GM12878 (cell line): Measurements from ENCODE around the gene STEAP2. TPM values are rescaled to one million over a fixed set of nuclear protein-coding genes. Genes with fewer than 3 reads are reported as not detected.

Experiments used
- ATAC-seq: fragments of 200-7000 bp; cut with Tn5 transposase; 3 replicates; pipeline ENCODE4 v1.9.1; 2020; ENCODE audit warnings: mild to moderate bottlenecking, moderate library complexity
- BruUV-seq: library from RNA; stranded (reverse); fragments of 400-500 nt; replicated peaks from 2 replicates; lab custom pipeline; 2021; lab: Mats Ljungman, UMichigan
- CTCF ChIA-PET: fragments of 300-600 bp; sonication (Branson Sonifier 250); formaldehyde crosslinking; extraction: SDS; loops from one replicate; lab custom pipeline; 2021; ENCODE audit warnings: inconsistent platforms; lab: Yijun Ruan, JAX
- POLR2A ChIA-PET: fragments of 350-600 bp; formaldehyde crosslinking; extraction: SDS; loops from one replicate; lab custom pipeline; 2021; ENCODE audit warnings: inconsistent platforms; lab: Charles Lee
- RAD21 ChIA-PET: fragments of 300-600 bp; sonication (Branson Sonifier 250); formaldehyde crosslinking; loops from one replicate; lab custom pipeline; 2023; ENCODE audit warnings: antibody characterized with exemption; ENCODE audit not compliant: unreplicated experiment; lab: Charles Lee
- SMC1A ChIA-PET: fragments of 300-600 bp; sonication (Branson Sonifier 250); formaldehyde crosslinking; loops from one replicate; lab custom pipeline; 2023; ENCODE audit not compliant: unreplicated experiment, uncharacterized antibody; lab: Charles Lee
- DNase-seq: peaks from one replicate; pipeline ENCODE4 v3.0.0-alpha.2; 2011; ENCODE audit warnings: low read depth, low spot score
- FAIRE-seq: peaks from 3 replicates; lab custom pipeline; 2011; peaks lifted over from hg19 to GRCh38; lab: Jason Lieb, UNC
- H2AFZ ChIP-seq: 2 replicates; pipeline ENCODE4 v1.6.0; 2011; ENCODE audit warnings: low read depth, low read length, control low read depth; ENCODE audit not compliant: control insufficient read depth
- H3K27ac ChIP-seq: 2 replicates; pipeline ENCODE4 v1.5.1; 2011; ENCODE audit warnings: control low read depth; ENCODE audit not compliant: control insufficient read depth, insufficient read depth
- H3K27me3 ChIP-seq, 2 experiments: replicated peaks in 1 of 2; 2 replicates each; pipeline versions ENCODE4 v1.6.0 to v1.6.1; 2011; ENCODE audit warnings: low read length in 1 of 2; ENCODE audit not compliant: control insufficient read depth in 2 of 2, insufficient read depth in 2 of 2
- H3K36me3 ChIP-seq, 2 experiments: 2 replicates each; pipeline ENCODE4 v1.5.1; 2011; ENCODE audit warnings: low read length in 1 of 2; ENCODE audit not compliant: control insufficient read depth in 2 of 2, insufficient read depth in 2 of 2
- H3K4me1 ChIP-seq: 2 replicates; pipeline ENCODE4 v1.6.1; 2011; ENCODE audit warnings: mild to moderate bottlenecking, low read length, moderate library complexity, mixed read lengths; ENCODE audit not compliant: control insufficient read depth, insufficient read depth
- H3K4me2 ChIP-seq: 2 replicates; pipeline ENCODE4 v1.6.0; 2011; ENCODE audit warnings: control low read depth; ENCODE audit not compliant: control insufficient read depth, insufficient read depth
- H3K4me3 ChIP-seq: fragments of 200-600 bp; sonication (generic); 2 replicates; pipeline ENCODE4 v1.5.1; 2016
- H3K79me2 ChIP-seq: 2 replicates; pipeline ENCODE4 v1.6.0; 2011; ENCODE audit warnings: low read length; ENCODE audit not compliant: control insufficient read depth, insufficient read depth
- H3K9ac ChIP-seq: 2 replicates; pipeline ENCODE4 v1.8.0; 2011; ENCODE audit warnings: low read length, control low read depth, mixed read lengths; ENCODE audit not compliant: control insufficient read depth, insufficient read depth
- H3K9me3 ChIP-seq: replicated peaks from 3 replicates; pipeline ENCODE4 v1.5.1; 2011; ENCODE audit warnings: mild to moderate bottlenecking, low read length; ENCODE audit not compliant: control insufficient read depth, insufficient read depth
- H4K20me1 ChIP-seq: 2 replicates; pipeline ENCODE4 v1.6.0; 2011; ENCODE audit not compliant: control insufficient read depth, insufficient read depth
- NFYA ChIP-seq: IDR thresholded peaks from 2 replicates; pipeline ENCODE4 v1.6.1; 2011; ENCODE audit warnings: low read depth, mild to moderate bottlenecking, low read length, improper control_type of control experiment, borderline replicate concordance
- SREBF1 ChIP-seq: IDR thresholded peaks from 2 replicates; pipeline ENCODE4 v1.6.1; 2012; ENCODE audit warnings: mild to moderate bottlenecking, low read length
- SREBF2 ChIP-seq: IDR thresholded peaks from 2 replicates; pipeline ENCODE4 v1.6.1; 2012; ENCODE audit warnings: mild to moderate bottlenecking, low read length
- SUPT20H ChIP-seq: IDR thresholded peaks from 2 replicates; pipeline ENCODE4 v1.6.1; 2011; ENCODE audit warnings: low read depth, mild to moderate bottlenecking, low read length, moderate library complexity, borderline replicate concordance; ENCODE audit not compliant: control insufficient read depth
- WRNIP1 ChIP-seq: IDR thresholded peaks from 2 replicates; pipeline ENCODE4 v1.6.1; 2011; ENCODE audit warnings: low read depth, low read length, improper control_type of control experiment, borderline replicate concordance
- YBX1 ChIP-seq: fragments of 450-650 bp; IDR thresholded peaks from 2 replicates; pipeline ENCODE4 v1.6.1; 2016; ENCODE audit warnings: antibody characterized with exemption
- ZBED1 ChIP-seq: IDR thresholded peaks from 2 replicates; pipeline ENCODE4 v1.6.1; 2016; ENCODE audit warnings: borderline replicate concordance
- ZZZ3 ChIP-seq: IDR thresholded peaks from 2 replicates; pipeline ENCODE4 v1.6.1; 2011; ENCODE audit warnings: low read depth; ENCODE audit not compliant: control insufficient read depth, insufficient read length
- WGBS: methylation state at CpG from one replicate; pipeline ENCODE4 v1.1.6; 2016; ENCODE audit warnings: low lambda C conversion rate; ENCODE audit not compliant: insufficient replicate concordance, insufficient coverage; ENCODE audit errors: missing lambda C conversion rate; 5-methylcytosine and 5-hydroxymethylcytosine counted together
- in situ Hi-C: fragments of 300-500 bp; cut with MboI; formaldehyde crosslinking; loops from 9 replicates; pipeline ENCODE4 v1.14.3; 2018; ENCODE audit warnings: mixed read lengths
- intact Hi-C: fragments of 100-400 bp; cut with micrococcal nuclease; formaldehyde crosslinking; loops from one replicate; pipeline ENCODE4 v1.14.2; 2022; ENCODE audit not compliant: unreplicated experiment
- polyA plus RNA-seq, 11 experiments: library from polyadenylated mRNA; depleted of rRNA in 4 of 11; unstranded in 6 of 11; stranded (reverse) in 5 of 11; fragments of >200 nt; fragmentation: Nextera tagmentation in 4 of 11; fragmentation: Illumina TruSeq in 1 of 11; extraction: Ambion mirVana in 4 of 11; extraction: Trizol in 1 of 11; gene quantifications; 1 replicate in 1 of 11; 2 replicates in 10 of 11; pipeline versions ENCODE4 v1.2.1 to v1.2.3, GENCODE V29; 2011 to 2016; ENCODE audit warnings: inconsistent platforms in 2 of 11, missing spikeins in 2 of 11, low read depth in 1 of 11
- total RNA-seq, 4 experiments: library from RNA; depleted of rRNA in 3 of 4; stranded (reverse); fragments of >200 nt in 3 of 4; fragmentation: Illumina TruSeq in 1 of 4; extraction: Trizol in 1 of 4; gene quantifications; 2 replicates each; pipeline versions ENCODE4 v1.2.1 to v1.2.3, GENCODE V29; 2013 to 2021
- TF ChIP-seq, protein P1 (sequence below): fragments of 450-650 bp; IDR thresholded peaks from 2 replicates; pipeline ENCODE4 v1.6.1; 2017; ENCODE audit warnings: antibody characterized with exemption, mild to moderate bottlenecking, moderate library complexity
- TF ChIP-seq, protein P2 (sequence below): fragments of 450-650 bp; IDR thresholded peaks from 2 replicates; pipeline ENCODE4 v1.6.1; 2016; ENCODE audit warnings: mild to moderate bottlenecking
- TF ChIP-seq, protein P3 (sequence below): IDR thresholded peaks from 2 replicates; pipeline ENCODE4 v1.6.1; 2012; ENCODE audit warnings: low read depth, low read length, improper control_type of control experiment
- TF ChIP-seq, protein P4 (sequence below): fragments of 450-650 bp; IDR thresholded peaks from 2 replicates; pipeline ENCODE4 v1.6.1; 2014; ENCODE audit warnings: mild to moderate bottlenecking
- TF ChIP-seq, protein P5 (sequence below): fragments of 450-650 bp; IDR thresholded peaks from 2 replicates; pipeline ENCODE4 v1.6.1; 2018; ENCODE audit warnings: mild to moderate bottlenecking, low read depth, moderate library complexity; ENCODE audit not compliant: partially characterized antibody

The STEAP2 gene
- total and polyA plus RNA-seq, 10 of the 15 experiments (the other 5 are each of a cell fraction or from before 2014, with no cell fraction given): 0.64 to 17.6 (median 1.8) TPM

DNA sequence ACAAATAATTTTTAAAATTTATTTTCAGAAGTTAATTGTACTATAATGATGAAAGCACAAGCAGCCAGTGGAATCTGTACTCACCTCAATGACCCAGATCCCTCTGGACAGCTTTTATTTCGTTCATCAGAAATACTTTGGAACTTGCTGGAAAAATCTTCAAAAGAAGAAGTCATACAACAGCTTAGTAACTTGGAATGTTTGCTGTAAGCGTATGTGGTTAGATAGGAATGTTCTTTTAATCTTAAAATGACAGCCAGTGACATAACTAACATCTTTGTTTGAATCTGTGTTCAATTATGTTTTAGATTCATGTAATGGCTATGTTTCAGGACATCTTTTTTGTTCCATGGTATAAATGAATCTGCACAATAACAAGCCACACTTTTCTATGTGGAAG, 60.2 kb downstream of the STEAP2 start (continued):
- TF ChIP-seq, protein P1, sequence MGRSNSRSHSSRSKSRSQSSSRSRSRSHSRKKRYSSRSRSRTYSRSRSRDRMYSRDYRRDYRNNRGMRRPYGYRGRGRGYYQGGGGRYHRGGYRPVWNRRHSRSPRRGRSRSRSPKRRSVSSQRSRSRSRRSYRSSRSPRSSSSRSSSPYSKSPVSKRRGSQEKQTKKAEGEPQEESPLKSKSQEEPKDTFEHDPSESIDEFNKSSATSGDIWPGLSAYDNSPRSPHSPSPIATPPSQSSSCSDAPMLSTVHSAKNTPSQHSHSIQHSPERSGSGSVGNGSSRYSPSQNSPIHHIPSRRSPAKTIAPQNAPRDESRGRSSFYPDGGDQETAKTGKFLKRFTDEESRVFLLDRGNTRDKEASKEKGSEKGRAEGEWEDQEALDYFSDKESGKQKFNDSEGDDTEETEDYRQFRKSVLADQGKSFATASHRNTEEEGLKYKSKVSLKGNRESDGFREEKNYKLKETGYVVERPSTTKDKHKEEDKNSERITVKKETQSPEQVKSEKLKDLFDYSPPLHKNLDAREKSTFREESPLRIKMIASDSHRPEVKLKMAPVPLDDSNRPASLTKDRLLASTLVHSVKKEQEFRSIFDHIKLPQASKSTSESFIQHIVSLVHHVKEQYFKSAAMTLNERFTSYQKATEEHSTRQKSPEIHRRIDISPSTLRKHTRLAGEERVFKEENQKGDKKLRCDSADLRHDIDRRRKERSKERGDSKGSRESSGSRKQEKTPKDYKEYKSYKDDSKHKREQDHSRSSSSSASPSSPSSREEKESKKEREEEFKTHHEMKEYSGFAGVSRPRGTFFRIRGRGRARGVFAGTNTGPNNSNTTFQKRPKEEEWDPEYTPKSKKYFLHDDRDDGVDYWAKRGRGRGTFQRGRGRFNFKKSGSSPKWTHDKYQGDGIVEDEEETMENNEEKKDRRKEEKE: no peak
- TF ChIP-seq, protein P2, sequence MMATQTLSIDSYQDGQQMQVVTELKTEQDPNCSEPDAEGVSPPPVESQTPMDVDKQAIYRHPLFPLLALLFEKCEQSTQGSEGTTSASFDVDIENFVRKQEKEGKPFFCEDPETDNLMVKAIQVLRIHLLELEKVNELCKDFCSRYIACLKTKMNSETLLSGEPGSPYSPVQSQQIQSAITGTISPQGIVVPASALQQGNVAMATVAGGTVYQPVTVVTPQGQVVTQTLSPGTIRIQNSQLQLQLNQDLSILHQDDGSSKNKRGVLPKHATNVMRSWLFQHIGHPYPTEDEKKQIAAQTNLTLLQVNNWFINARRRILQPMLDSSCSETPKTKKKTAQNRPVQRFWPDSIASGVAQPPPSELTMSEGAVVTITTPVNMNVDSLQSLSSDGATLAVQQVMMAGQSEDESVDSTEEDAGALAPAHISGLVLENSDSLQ: no peak
- no peak for TF ChIP-seq ZZZ3
- TF ChIP-seq, protein P3, sequence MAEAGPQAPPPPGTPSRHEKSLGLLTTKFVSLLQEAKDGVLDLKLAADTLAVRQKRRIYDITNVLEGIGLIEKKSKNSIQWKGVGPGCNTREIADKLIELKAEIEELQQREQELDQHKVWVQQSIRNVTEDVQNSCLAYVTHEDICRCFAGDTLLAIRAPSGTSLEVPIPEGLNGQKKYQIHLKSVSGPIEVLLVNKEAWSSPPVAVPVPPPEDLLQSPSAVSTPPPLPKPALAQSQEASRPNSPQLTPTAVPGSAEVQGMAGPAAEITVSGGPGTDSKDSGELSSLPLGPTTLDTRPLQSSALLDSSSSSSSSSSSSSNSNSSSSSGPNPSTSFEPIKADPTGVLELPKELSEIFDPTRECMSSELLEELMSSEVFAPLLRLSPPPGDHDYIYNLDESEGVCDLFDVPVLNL: no peak
- TF ChIP-seq, protein P4, sequence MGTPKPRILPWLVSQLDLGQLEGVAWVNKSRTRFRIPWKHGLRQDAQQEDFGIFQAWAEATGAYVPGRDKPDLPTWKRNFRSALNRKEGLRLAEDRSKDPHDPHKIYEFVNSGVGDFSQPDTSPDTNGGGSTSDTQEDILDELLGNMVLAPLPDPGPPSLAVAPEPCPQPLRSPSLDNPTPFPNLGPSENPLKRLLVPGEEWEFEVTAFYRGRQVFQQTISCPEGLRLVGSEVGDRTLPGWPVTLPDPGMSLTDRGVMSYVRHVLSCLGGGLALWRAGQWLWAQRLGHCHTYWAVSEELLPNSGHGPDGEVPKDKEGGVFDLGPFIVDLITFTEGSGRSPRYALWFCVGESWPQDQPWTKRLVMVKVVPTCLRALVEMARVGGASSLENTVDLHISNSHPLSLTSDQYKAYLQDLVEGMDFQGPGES: no peak

DNA sequence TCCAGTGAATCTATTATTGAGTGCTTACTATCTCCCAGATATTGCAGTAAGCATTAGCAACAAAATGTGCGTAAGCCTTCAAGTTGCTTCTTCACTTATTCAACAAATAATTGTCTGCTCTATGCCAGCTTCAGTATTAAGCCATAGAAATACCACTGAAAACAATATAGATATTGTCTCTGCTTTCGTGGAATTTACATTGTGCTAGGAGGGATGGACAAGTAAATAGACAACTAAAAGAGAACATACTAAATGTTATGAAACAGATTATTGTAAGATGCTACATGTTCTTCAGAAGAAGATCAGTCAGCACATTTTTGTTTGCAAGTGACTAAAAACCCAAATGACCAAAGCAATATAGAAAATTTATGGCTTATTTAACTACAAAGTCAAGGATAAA, 60.7 kb downstream of the STEAP2 start:
- intact Hi-C loops (no loop called here), in situ Hi-C loops (no loop called here)
- SMC1A ChIA-PET: no interaction called here
- RAD21 ChIA-PET: interaction anchor here (0.6 to 0.8 kb wide), 3 partner anchors 9 to 156 kb away, joined by 3 read pairs; no protein-coding TSS in a partner anchor
- POLR2A ChIA-PET: no interaction called here
- Histone ChIP-seq H2AFZ (no peak overlapping the region), H3K79me2 (no peaks in the 10 kb centered on the region), H3K4me3 (no peak overlapping the region), H3K27ac (no peak overlapping the region), H3K27me3 (0 out of 4 replicates have a peak, but pooled peaks cover 0 to 2% of the 10 kb centered on the region in 2 experiments), H3K36me3 (no peaks in the 10 kb centered on the region), H3K9ac (no peak overlapping the region), H3K4me2 (no peak overlapping the region), H4K20me1 (no peaks in the 10 kb centered on the region), H3K4me1 (no peaks in the 10 kb centered on the region), H3K9me3 (no peaks in the 10 kb centered on the region)
- ATAC-seq: no peak
- FAIRE-seq: no peak
- no peak for DNase-seq
- no TSS peak for BruUV-seq
- 47% methylated on average over 2 of the region's 2 CpGs for WGBS
- CTCF ChIA-PET: interaction anchor here (1.1 kb wide), 2 partner anchors 15 to 145 kb away, joined by 4 read pairs; no protein-coding TSS in a partner anchor
- TF ChIP-seq WRNIP1 (no peak), SUPT20H (no peak), YBX1 (no peak), NFYA (no peak), ZBED1 (no peak), SREBF2 (no peak), SREBF1 (no peak)
- TF ChIP-seq, protein P5, sequence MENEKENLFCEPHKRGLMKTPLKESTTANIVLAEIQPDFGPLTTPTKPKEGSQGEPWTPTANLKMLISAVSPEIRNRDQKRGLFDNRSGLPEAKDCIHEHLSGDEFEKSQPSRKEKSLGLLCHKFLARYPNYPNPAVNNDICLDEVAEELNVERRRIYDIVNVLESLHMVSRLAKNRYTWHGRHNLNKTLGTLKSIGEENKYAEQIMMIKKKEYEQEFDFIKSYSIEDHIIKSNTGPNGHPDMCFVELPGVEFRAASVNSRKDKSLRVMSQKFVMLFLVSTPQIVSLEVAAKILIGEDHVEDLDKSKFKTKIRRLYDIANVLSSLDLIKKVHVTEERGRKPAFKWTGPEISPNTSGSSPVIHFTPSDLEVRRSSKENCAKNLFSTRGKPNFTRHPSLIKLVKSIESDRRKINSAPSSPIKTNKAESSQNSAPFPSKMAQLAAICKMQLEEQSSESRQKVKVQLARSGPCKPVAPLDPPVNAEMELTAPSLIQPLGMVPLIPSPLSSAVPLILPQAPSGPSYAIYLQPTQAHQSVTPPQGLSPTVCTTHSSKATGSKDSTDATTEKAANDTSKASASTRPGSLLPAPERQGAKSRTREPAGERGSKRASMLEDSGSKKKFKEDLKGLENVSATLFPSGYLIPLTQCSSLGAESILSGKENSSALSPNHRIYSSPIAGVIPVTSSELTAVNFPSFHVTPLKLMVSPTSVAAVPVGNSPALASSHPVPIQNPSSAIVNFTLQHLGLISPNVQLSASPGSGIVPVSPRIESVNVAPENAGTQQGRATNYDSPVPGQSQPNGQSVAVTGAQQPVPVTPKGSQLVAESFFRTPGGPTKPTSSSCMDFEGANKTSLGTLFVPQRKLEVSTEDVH: no peak
